ENCODE measurements around the gene VSTM4. TPM values are rescaled to one million over a fixed set of nuclear protein-coding genes. Genes with fewer than 3 reads are reported as not detected.

The VSTM4 gene
- total and polyA plus RNA-seq, 2 experiments from 2014 or later, result 0.21 to 0.66 TPM

DNA sequence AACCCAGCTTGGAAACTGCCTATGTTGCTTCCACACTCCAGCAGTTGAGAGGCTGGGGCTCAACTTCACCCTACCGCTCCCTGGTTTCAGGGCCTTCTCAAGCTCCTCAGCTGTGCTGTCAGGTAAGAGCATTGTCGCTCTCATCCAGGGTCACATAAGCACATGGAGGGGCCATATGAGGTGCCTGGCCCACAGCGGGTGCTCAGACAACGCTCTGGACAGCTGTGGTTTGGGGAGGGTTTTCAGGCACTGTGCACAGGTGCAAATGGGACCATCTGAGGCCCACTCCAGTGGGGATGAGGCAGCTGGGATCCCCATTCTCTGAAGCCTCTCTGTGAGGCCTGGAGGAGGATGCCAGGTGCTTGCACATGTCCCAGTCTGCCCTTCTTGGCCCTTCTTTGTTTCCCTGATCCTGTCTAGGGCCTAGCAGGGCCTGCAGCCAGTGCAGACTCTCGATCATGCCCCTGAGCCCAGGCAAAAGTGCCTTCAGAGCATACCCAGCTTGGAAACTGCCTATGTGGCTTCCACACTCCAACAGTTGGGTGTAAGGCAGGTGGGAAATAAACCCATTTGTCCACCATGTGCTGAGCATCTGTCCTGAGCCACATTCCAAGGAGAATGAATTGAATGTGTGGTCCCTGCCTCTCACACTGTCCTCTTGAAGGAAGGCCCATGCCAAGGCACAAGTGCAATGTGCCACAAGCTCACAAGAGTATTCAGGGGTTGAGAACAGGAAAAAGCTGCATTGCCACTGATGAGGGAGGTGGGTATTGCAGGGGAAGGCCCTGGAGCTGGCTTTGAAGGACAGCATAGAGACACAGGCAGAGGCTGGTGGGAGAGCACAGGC lies 40.3 kb downstream of the VSTM4 start:
- Histone ChIP-seq H3K4me1 (ENCODE audit: insufficient read depth) (no peaks in the 10 kb centered on the region), H3K79me2 (replicated peaks; ENCODE audit: insufficient read depth) (no peaks in the 10 kb centered on the region), H3K27ac (ENCODE audit: low read depth) (no peak overlapping the region), H3K4me2 (no peak overlapping the region), H4K20me1 (replicated peaks; ENCODE audit: insufficient read depth) (no peaks in the 10 kb centered on the region), H3K27me3 (ENCODE audit: insufficient read depth) (no peaks in the 10 kb centered on the region), H3F3A (replicated peaks; ENCODE audit: low read depth) (no peaks in the 10 kb centered on the region), H3K9me2 (ENCODE audit: insufficient read depth) (no peaks in the 10 kb centered on the region), H2AFZ (no peak overlapping the region), H3K4me3 (no peak overlapping the region), H3K36me3 (ENCODE audit: insufficient read depth) (no peaks in the 10 kb centered on the region)
- DNase-seq (ENCODE audit: low spot score) (no peak), ATAC-seq (no peak)
- H3K27me3 Mint-ChIP-seq (ENCODE audit: insufficient read depth, low read depth, poor library complexity), result peaks cover 7% of the 10 kb centered on the region
- H3K36me3 Mint-ChIP-seq (ENCODE audit: low read depth), result no peaks in the 10 kb centered on the region
- no peaks in the 10 kb centered on the region for H3K4me1 Mint-ChIP-seq
- H3K4me3 Mint-ChIP-seq, result no peak overlapping the region
- H3K27ac Mint-ChIP-seq, result no peak overlapping the region; the same call in 1 of the 2 replicates
- TF ChIP-seq POLR2AphosphoS5 (IDR thresholded peaks at IDR 0.05; ENCODE audit: low read depth) (no peak), EZH2phosphoT487 (IDR thresholded peaks at IDR 0.05; ENCODE audit: unreplicated experiment) (no peak), ETS1 (IDR thresholded peaks at IDR 0.05) (no peak), ZNF462 (CRISPR knock-in tag; IDR thresholded peaks at IDR 0.05) (no peak), ZNF114 (CRISPR knock-in tag; IDR thresholded peaks at IDR 0.05) (no peak), JUNB (IDR thresholded peaks at IDR 0.05; ENCODE audit: unreplicated experiment) (no peak), CREB1 (CRISPR knock-in tag; IDR thresholded peaks at IDR 0.05; ENCODE audit: low read depth) (no peak), EZH2 (IDR thresholded peaks at IDR 0.05; ENCODE audit: low read depth, unreplicated experiment) (no peak), NANOG (IDR thresholded peaks at IDR 0.05; ENCODE audit: borderline replicate concordance) (no peak), STAT1 (IDR thresholded peaks at IDR 0.05; ENCODE audit: unreplicated experiment) (no peak), ZNF331 (CRISPR knock-in tag; IDR thresholded peaks at IDR 0.05; ENCODE audit: low read depth) (no peak)
- TF ChIP-seq, protein P1, sequence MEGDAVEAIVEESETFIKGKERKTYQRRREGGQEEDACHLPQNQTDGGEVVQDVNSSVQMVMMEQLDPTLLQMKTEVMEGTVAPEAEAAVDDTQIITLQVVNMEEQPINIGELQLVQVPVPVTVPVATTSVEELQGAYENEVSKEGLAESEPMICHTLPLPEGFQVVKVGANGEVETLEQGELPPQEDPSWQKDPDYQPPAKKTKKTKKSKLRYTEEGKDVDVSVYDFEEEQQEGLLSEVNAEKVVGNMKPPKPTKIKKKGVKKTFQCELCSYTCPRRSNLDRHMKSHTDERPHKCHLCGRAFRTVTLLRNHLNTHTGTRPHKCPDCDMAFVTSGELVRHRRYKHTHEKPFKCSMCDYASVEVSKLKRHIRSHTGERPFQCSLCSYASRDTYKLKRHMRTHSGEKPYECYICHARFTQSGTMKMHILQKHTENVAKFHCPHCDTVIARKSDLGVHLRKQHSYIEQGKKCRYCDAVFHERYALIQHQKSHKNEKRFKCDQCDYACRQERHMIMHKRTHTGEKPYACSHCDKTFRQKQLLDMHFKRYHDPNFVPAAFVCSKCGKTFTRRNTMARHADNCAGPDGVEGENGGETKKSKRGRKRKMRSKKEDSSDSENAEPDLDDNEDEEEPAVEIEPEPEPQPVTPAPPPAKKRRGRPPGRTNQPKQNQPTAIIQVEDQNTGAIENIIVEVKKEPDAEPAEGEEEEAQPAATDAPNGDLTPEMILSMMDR (conservative IDR thresholded peaks at IDR 0.05; ENCODE audit: low read depth in 2 of 2), result no peak
- TF ChIP-seq, protein P2, sequence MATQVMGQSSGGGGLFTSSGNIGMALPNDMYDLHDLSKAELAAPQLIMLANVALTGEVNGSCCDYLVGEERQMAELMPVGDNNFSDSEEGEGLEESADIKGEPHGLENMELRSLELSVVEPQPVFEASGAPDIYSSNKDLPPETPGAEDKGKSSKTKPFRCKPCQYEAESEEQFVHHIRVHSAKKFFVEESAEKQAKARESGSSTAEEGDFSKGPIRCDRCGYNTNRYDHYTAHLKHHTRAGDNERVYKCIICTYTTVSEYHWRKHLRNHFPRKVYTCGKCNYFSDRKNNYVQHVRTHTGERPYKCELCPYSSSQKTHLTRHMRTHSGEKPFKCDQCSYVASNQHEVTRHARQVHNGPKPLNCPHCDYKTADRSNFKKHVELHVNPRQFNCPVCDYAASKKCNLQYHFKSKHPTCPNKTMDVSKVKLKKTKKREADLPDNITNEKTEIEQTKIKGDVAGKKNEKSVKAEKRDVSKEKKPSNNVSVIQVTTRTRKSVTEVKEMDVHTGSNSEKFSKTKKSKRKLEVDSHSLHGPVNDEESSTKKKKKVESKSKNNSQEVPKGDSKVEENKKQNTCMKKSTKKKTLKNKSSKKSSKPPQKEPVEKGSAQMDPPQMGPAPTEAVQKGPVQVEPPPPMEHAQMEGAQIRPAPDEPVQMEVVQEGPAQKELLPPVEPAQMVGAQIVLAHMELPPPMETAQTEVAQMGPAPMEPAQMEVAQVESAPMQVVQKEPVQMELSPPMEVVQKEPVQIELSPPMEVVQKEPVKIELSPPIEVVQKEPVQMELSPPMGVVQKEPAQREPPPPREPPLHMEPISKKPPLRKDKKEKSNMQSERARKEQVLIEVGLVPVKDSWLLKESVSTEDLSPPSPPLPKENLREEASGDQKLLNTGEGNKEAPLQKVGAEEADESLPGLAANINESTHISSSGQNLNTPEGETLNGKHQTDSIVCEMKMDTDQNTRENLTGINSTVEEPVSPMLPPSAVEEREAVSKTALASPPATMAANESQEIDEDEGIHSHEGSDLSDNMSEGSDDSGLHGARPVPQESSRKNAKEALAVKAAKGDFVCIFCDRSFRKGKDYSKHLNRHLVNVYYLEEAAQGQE (IDR thresholded peaks at IDR 0.05; ENCODE audit: unreplicated experiment), result no peak
- no peaks in the 10 kb centered on the region for H3K9me3 Mint-ChIP-seq

All from GM23338 (cell line).